Measurements from ENCODE around the gene MARCHF6.

The MARCHF6 gene

DNA sequence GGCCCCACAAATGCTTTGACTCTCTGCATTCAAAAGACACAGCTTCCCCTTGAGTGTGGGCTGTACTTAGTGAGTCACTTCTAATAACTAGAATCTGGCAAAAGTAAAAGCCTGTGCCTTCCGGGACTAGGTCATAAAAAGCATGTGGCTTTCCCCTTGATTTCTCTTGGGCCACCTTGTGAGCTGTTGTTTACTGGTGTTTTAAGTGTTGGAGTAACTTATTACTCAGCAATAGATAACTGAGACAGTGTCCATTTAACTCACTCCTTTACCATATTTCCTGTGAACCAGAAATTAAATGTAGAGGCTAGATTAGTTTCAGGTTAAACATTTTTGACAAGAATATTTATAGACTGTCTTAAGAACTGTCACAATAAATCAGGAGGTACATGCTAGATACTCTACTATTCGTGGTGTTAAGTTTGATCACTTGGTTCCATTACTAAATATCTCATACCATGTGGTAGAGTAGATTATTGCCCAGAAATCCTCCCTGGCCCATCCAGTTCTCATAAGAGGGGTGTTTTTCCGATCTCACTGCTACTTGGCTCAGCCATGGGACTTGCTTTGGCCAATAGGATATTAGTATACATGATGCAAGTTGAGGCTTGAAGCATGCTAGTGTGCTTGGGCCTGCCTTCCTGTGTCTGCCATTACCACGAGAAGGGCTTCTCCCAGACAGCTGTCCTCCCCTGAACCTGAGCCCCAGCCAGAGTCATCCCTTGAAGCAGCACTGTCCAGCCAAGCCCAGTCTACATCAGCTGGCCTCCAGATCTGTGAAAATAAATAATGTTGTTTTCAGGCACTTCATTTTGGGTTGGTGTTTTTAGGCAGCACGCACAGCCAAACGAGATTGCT is 35.4 kb upstream of the MARCHF6 start:
- CTCF ChIA-PET: no interaction called here
- no peak overlapping the region for H3K4me3 Mint-ChIP-seq
- peaks cover 16% of the 10 kb centered on the region for H3K27me3 Mint-ChIP-seq
- no peak for DNase-seq
- no peaks in the 10 kb centered on the region for H3K9me3 Mint-ChIP-seq
- H3K4me1 Mint-ChIP-seq: no peaks in the 10 kb centered on the region
- no peaks in the 10 kb centered on the region for H3K36me3 Mint-ChIP-seq
- H3K27ac Mint-ChIP-seq: no peak overlapping the region

GRCh38 chr5:10319202-10319851 is 34.2 kb upstream of the MARCHF6 start:
- H3K36me3 Mint-ChIP-seq: no peaks in the 10 kb centered on the region
- CTCF ChIA-PET: interaction anchor here (0.7 kb wide), 1 partner anchor 11 kb away, joined by 3 read pairs; no protein-coding TSS in a partner anchor
- peaks cover 16% of the 10 kb centered on the region for H3K27me3 Mint-ChIP-seq
- no peak overlapping the region for H3K27ac Mint-ChIP-seq
- H3K4me3 Mint-ChIP-seq: no peak overlapping the region
- no peaks in the 10 kb centered on the region for H3K9me3 Mint-ChIP-seq
- no peaks in the 10 kb centered on the region for H3K4me1 Mint-ChIP-seq
- DNase-seq: no peak

GRCh38 chr5:10320793-10321192 is 32.7 kb upstream of the MARCHF6 start:
- H3K27ac Mint-ChIP-seq: no peak overlapping the region
- CTCF ChIA-PET: no interaction called here

DNA sequence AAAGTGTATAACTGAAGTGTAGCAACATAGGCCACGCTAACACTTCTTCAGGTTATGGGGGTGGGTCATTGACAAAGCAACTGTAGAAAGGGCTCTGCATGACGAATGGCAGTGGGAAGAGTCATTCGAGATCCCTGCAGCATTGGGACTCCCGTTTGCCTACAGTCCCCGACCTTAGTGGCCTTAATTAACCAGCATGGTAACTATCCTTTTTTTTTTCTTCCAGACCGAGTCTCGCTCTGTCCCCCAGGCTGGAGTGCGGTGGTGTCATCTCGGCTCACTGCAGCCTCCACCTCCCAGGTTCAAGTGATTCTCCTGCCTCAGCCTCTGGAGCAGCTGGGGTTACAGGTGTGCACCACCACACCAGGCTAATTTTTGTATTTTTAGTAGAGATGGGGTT is 31.6 kb upstream of the MARCHF6 start:
- Mint-ChIP-seq H3K36me3 (no peaks in the 10 kb centered on the region), H3K9me3 (no peaks in the 10 kb centered on the region), H3K4me3 (no peak overlapping the region), H3K4me1 (no peaks in the 10 kb centered on the region), H3K27ac (no peak overlapping the region), H3K27me3 (peaks cover 8% of the 10 kb centered on the region)
- DNase-seq: no peak
- CTCF ChIA-PET: no interaction called here

More at GRCh38 chr5:10320793-10321192, 32.7 kb upstream of the MARCHF6 start:
- Mint-ChIP-seq H3K4me3 (no peak overlapping the region), H3K36me3 (no peaks in the 10 kb centered on the region), H3K4me1 (no peaks in the 10 kb centered on the region), H3K9me3 (no peaks in the 10 kb centered on the region), H3K27me3 (peaks cover 16% of the 10 kb centered on the region)
- DNase-seq: no peak

GRCh38 chr5:10323588-10324488 is 29.7 kb upstream of the MARCHF6 start:
- Mint-ChIP-seq H3K27me3 (peaks cover 7% of the 10 kb centered on the region), H3K4me3 (no peak overlapping the region), H3K27ac (no peak overlapping the region), H3K36me3 (no peaks in the 10 kb centered on the region), H3K9me3 (no peaks in the 10 kb centered on the region), H3K4me1 (no peaks in the 10 kb centered on the region)
- DNase-seq: no peak
- CTCF ChIA-PET: no interaction called here

DNA sequence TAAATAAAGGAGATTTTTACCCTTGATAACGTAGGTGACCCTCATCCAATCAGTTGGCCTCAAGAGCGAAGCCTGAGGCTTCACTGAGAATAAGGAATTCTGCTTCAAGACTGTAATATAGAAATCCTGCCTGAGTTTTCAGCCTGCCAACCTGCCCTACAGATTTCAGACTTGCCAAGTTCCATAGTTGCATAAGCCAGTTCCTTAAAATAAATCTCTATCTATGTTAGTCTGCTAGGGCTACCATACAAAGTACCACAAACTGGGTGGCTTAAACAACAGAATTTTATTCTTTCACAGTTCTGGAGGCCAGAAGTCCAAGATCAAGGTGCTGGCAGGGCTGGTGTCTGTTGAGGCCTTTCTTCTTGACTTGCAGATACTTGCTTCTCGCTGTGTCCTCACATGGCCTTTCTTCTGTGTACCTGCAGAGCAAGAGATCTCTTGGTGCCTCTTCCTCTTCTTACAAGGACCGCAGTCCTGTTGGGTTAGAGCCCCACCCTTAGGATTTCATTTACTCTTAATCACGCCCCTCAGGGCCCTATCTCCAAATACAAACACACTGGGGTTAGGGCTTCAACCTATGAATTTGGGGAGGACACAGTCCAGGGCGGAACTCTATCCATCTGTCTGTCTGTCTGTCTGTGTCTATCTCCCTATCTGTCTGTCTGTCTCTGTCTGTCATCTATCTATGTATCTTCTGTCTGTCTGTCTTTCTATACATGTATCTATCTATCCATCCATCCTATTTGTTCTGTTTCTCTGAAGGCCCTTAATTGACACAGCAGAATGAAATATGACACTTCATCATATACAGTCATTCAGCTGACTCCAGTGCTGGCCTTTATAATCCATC is 28.8 kb upstream of the MARCHF6 start:
- Mint-ChIP-seq H3K4me3 (no peak overlapping the region), H3K9me3 (no peaks in the 10 kb centered on the region), H3K4me1 (no peaks in the 10 kb centered on the region), H3K36me3 (no peaks in the 10 kb centered on the region), H3K27me3 (peaks cover 4% of the 10 kb centered on the region), H3K27ac (no peak overlapping the region)
- DNase-seq: no peak
- CTCF ChIA-PET: no interaction called here

DNA sequence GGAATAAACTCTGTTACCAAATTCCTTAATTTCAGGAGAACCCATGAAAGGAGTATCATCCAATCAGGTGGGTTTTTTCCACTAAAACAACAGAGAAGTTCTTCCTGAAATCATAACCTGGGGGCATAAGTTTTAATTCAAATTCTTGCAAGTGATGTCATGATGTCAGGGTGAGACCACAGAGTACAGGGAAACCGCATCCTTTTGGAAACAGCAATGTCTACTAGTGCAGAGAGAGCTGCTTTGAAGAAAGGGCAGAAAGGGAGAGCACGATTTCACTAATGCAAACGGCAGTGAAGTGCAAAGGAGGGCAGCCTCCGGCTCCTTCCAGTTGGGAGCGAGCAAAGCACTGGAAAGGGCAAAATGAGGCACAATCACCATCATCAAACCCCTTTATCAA is 25.2 kb upstream of the MARCHF6 start:
- Mint-ChIP-seq H3K9me3 (no peaks in the 10 kb centered on the region), H3K4me3 (no peak overlapping the region), H3K4me1 (peaks cover 2% of the 10 kb centered on the region), H3K27me3 (peaks cover 39% of the 10 kb centered on the region), H3K27ac (no peak overlapping the region), H3K36me3 (no peaks in the 10 kb centered on the region)
- no peak for DNase-seq
- CTCF ChIA-PET: no interaction called here

DNA sequence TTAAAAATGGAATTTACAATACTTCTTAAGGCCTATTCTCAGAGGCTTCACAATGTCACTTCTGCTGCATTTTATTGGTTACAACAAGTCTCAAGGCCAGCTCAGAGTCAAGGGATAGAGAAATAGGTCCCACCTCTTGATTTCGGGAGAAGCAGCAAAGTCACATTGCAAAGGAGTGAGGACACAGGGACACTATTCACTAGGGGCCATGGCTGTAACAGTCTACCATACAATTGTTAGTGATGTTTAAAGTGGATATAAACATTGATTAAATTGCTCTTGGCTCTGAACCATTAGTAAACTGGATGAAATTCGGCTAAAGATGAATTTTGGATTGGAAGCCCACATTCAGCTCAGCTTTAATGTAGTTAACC is 24.1 kb upstream of the MARCHF6 start:
- Mint-ChIP-seq H3K4me3 (no peak overlapping the region), H3K36me3 (no peaks in the 10 kb centered on the region)

DNA sequence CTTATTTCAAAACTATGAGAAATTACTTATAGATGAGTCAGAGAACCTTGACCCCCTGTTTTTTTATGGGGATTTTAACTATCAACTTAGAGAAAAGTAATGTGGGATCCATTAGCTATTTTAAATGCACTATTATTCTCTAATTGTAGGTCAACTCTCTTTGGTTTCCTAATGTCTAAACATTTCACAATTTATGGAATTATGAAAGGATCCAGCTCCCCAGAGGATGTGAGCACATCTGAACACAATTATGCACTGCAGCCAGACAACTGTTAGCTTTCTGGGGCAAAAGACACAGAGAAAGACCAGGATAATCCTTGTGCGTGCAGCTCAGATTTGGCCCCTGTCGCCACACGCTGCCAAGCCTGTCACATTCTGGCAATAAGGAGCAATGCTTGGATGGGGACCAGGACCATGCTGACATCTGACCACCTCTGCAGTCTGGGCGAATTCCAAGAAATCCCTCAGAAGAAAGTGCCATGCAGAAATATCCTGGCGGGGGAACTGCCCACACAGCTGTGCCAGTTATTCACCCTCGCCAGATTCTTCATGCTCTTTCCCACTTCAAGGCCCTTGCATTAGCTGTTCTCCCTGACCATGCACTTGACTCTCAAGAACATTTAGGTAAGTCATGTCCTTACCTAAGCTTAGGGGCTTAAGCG is 23.5 kb upstream of the MARCHF6 start:
- DNase-seq: no peak
- no peaks in the 10 kb centered on the region for H3K36me3 Mint-ChIP-seq
- H3K4me1 Mint-ChIP-seq: peaks cover 5% of the 10 kb centered on the region
- peaks cover 54% of the 10 kb centered on the region for H3K27me3 Mint-ChIP-seq
- CTCF ChIA-PET: interaction anchor here (0.5 kb wide), 1 partner anchor 11 kb away, joined by 3 read pairs; no protein-coding TSS in a partner anchor
- H3K4me3 Mint-ChIP-seq: no peak overlapping the region
- no peak overlapping the region for H3K27ac Mint-ChIP-seq
- H3K9me3 Mint-ChIP-seq: no peaks in the 10 kb centered on the region

More for the DNA sequence above, 24.1 kb upstream of the MARCHF6 start:
- CTCF ChIA-PET: no interaction called here
- H3K9me3 Mint-ChIP-seq: no peaks in the 10 kb centered on the region
- H3K27ac Mint-ChIP-seq: no peak overlapping the region
- DNase-seq: no peak
- H3K4me1 Mint-ChIP-seq: peaks cover 5% of the 10 kb centered on the region
- H3K27me3 Mint-ChIP-seq: peaks cover 49% of the 10 kb centered on the region

DNA sequence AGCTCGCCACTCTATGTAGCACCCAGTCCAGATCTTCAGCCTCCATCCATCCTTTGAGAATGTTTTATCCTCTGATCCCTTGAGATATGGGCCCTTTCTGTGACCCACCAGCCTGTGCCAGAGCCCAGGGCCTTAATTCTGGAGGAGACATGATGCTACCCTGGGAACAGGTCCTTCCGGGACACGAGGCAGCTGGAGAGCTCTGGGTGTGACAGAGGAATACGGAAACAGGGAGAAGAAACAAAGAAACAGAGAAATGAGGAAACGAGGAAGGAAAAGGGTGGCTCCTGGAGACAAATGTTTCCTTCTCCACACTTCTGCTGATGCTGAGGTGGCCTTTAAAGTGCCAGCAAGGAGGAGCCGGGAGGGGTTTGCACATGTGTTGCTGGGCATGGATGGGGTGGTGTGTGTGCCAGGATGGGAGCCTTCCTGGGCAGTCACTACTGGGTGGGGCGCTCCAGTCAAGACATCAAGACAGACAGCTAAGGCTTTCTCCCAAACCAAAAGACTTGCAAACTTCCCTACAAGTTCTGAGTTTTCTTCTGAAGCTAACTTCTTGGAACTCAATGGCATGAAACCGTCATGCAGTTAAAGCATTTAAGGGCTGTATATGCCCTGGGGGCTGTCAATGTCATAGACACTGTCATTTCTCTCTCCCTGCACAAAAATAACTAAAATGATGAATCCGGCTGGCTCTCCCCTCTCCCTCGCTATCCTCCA is 22.8 kb upstream of the MARCHF6 start:
- Mint-ChIP-seq H3K27ac (no peak overlapping the region), H3K4me1 (peaks cover 5% of the 10 kb centered on the region), H3K36me3 (no peaks in the 10 kb centered on the region), H3K27me3 (peaks cover 59% of the 10 kb centered on the region), H3K4me3 (no peak overlapping the region), H3K9me3 (no peaks in the 10 kb centered on the region)
- no peak for DNase-seq
- CTCF ChIA-PET: interaction anchor here (0.5 kb wide), 1 partner anchor 12 kb away, joined by 3 read pairs; no protein-coding TSS in a partner anchor

- Mint-ChIP-seq H3K4me1 (peaks cover 5% of the 10 kb centered on the region), H3K27ac (no peak overlapping the region), H3K9me3 (no peaks in the 10 kb centered on the region), H3K27me3 (peaks cover 59% of the 10 kb centered on the region), H3K4me3 (no peak overlapping the region), H3K36me3 (no peaks in the 10 kb centered on the region)
- CTCF ChIA-PET: no interaction called here
- DNase-seq: no peak
These were observed 22.1 kb upstream of the MARCHF6 start for GRCh38 chr5:10331341-10331796.

DNA sequence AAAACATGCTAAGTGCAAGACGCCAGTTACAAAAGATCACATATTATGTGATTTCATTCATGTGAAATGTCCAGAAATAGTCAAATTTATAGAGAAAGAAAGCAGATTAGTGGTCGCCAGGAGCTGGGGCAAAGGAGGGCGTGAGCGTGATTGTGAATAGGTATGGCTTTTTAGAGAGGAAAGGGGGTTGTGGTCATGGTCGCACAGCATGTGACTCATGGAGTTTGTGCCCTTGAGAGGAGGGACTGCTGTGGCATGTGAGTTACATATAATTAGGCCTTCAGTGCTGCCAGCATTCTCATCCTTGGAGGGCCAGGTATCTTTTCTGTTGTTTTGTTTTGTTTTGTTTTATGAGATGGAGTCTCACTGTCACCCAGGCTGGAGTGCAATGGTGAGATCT is 21.2 kb upstream of the MARCHF6 start:
- CTCF ChIA-PET: no interaction called here
- Mint-ChIP-seq H3K9me3 (no peaks in the 10 kb centered on the region), H3K36me3 (no peaks in the 10 kb centered on the region), H3K27ac (no peak overlapping the region), H3K4me3 (no peak overlapping the region), H3K27me3 (peaks cover 59% of the 10 kb centered on the region), H3K4me1 (peaks cover 5% of the 10 kb centered on the region)
- DNase-seq: no peak
